G401 (cell line): Measurements from ENCODE around the gene PTPN4. TPM values are rescaled to one million over a fixed set of nuclear protein-coding genes. Genes with fewer than 3 reads are reported as not detected.

ENCODE experiments used
- DNase-seq: peaks from one replicate; pipeline ENCODE4 v3.0.0-alpha.2; 2015; ENCODE audit warnings: low spot score
- in situ Hi-C: cut with HindIII; loops from 2 replicates; pipeline ENCODE4 v1.10.0; 2016; ENCODE audit warnings: low sequenced_read_pairs, mixed read lengths
- total RNA-seq: library from RNA; depleted of rRNA; stranded (reverse); fragments of >200 nt; shearing (Covaris generic); gene quantifications from 2 replicates; pipeline ENCODE4 v1.2.3, GENCODE V29; 2014

Gene PTPN4
- total RNA-seq, 1 experiment from 2014 or later = 33.9 TPM

- DNase-seq = no peak
- in situ Hi-C loops = no loop called here
Observed at GRCh38 chr2:119755906-119756305, 3.8 kb upstream of the PTPN4 start.

- in situ Hi-C loops = no loop called here
- DNase-seq = peak; percentile 44
Observed at GRCh38 chr2:119756837-119757236, 2.9 kb upstream of the PTPN4 start.

GRCh38 chr2:119758881-119759450 is 756 bp upstream of the PTPN4 start:
- in situ Hi-C loops = no loop called here
- no peak for DNase-seq

GRCh38 chr2:119760237-119760955 is 674 bp downstream of the PTPN4 start:
- in situ Hi-C loops = no loop called here
- DNase-seq = peak; percentile 57

- in situ Hi-C loops = no loop called here
- peak; percentile 48 for DNase-seq
Observed at GRCh38 chr2:119760956-119761275, 1.2 kb downstream of the PTPN4 start.

- in situ Hi-C loops = no loop called here
Observed at GRCh38 chr2:119764832-119765231, 5.1 kb downstream of the PTPN4 start.

GRCh38 chr2:119765433-119766002 is 5.8 kb downstream of the PTPN4 start:
- in situ Hi-C loops = no loop called here
- DNase-seq = no peak

More at GRCh38 chr2:119764832-119765231, 5.1 kb downstream of the PTPN4 start:
- DNase-seq = no peak

GRCh38 chr2:119766944-119767343 is 7.2 kb downstream of the PTPN4 start:
- in situ Hi-C loops = no loop called here
- peak; percentile 43 for DNase-seq

GRCh38 chr2:119768742-119769141 is 9.0 kb downstream of the PTPN4 start:
- in situ Hi-C loops = no loop called here

GRCh38 chr2:119769645-119770044 is 9.9 kb downstream of the PTPN4 start:
- in situ Hi-C loops = no loop called here
- no peak for DNase-seq

More at GRCh38 chr2:119768742-119769141, 9.0 kb downstream of the PTPN4 start:
- DNase-seq = no peak

- peak; percentile 39 for DNase-seq
- in situ Hi-C loops = no loop called here
Observed at GRCh38 chr2:119771331-119771730, 11.6 kb downstream of the PTPN4 start.

GRCh38 chr2:119772128-119772527 is 12.4 kb downstream of the PTPN4 start:
- in situ Hi-C loops = no loop called here
- no peak for DNase-seq

- no peak for DNase-seq
- in situ Hi-C loops = no loop called here
Observed at GRCh38 chr2:119772767-119773166, 13.0 kb downstream of the PTPN4 start.

GRCh38 chr2:119774026-119774425 is 14.3 kb downstream of the PTPN4 start:
- no peak for DNase-seq

GRCh38 chr2:119775102-119775501 is 15.4 kb downstream of the PTPN4 start:
- in situ Hi-C loops = no loop called here
- no peak for DNase-seq

More at GRCh38 chr2:119774026-119774425, 14.3 kb downstream of the PTPN4 start:
- in situ Hi-C loops = no loop called here

- no peak for DNase-seq
- in situ Hi-C loops = no loop called here
Observed at GRCh38 chr2:119782308-119783027, 22.7 kb downstream of the PTPN4 start.

- in situ Hi-C loops = no loop called here
- no peak for DNase-seq
Observed at GRCh38 chr2:119784876-119785275, 25.2 kb downstream of the PTPN4 start.

GRCh38 chr2:119786295-119786694 is 26.6 kb downstream of the PTPN4 start:
- in situ Hi-C loops = no loop called here
- DNase-seq = no peak

GRCh38 chr2:119788752-119789151 is 29.0 kb downstream of the PTPN4 start:
- no peak for DNase-seq
- in situ Hi-C loops = no loop called here

- in situ Hi-C loops = no loop called here
- DNase-seq = no peak
Observed at GRCh38 chr2:119790466-119790865, 30.7 kb downstream of the PTPN4 start.
